ENCODE data around the gene EXOSC10. TPM values are rescaled to one million over a fixed set of nuclear protein-coding genes. Genes with fewer than 3 reads are reported as not detected.
"Not testable (repeated sequence)": the region's sequence is repeated elsewhere in the genome, so short reads cannot be mapped to it uniquely, and the experiment has no call there.

EXOSC10 gene
- total RNA-seq, 4 donors from 2014 or later = 39.3 to 56.2 (median 41.0) TPM

DNA sequence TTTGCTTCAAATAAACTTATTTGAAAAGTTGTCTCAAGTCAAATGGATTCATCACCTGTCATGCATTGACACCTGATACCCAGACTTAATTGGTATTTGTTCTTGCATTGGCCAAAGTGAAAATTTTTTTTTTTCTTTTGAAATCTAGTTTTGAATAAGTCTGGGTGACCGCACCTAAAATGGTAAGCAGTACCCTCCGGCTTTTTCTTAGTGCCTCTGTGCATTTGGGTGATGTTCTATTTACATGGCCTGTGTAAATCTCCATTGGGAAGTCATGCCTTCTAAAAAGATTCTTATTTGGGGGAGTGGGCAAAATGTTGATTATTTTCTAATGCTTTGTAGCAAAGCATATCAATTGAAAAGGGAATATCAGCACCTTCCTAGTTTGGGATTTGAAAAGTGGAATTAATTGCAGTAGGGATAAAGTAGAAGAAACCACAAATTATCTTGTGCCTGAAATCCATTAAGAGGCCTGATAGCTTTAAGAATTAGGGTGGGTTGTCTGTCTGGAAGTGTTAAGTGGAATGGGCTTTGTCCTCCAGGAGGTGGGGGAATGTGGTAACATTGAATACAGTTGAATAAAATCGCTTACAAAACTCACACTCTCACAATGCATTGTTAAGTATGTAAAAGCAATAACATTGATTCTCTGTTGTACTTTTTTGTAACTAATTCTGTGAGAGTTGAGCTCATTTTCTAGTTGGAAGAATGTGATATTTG lies 75.4 kb downstream of the EXOSC10 start:
- H3K36me3 ChIP-seq = peaks cover 10 to 94% of the 10 kb centered on the region in 2 donors
- 70 to 85% methylated on average over 2 to 3 of the region's 3 CpGs for WGBS, 2 donors (ENCODE audit: low coverage in 1 of 2)

GRCh38 chr1:11023201-11023600 lies 76.5 kb downstream of the EXOSC10 start:
- Histone ChIP-seq H3K4me3 (no peak overlapping the region), H3K9me3 (no peaks in the 10 kb centered on the region), H3K36me3 (peaks cover 15 to 100% of the 10 kb centered on the region in 2 donors), H3K4me1 (peaks cover 0 to 25% (median 0%) of the 10 kb centered on the region in 3 donors), H3K27ac (no peak overlapping the region), H3K27me3 (no peaks in the 10 kb centered on the region)
- WGBS, 2 donors (ENCODE audit: low coverage in 1 of 2) = 89 to 92% methylated on average over 10 to 14 of the region's 14 CpGs
- ATAC-seq = no peak
- TF ChIP-seq, protein P1, sequence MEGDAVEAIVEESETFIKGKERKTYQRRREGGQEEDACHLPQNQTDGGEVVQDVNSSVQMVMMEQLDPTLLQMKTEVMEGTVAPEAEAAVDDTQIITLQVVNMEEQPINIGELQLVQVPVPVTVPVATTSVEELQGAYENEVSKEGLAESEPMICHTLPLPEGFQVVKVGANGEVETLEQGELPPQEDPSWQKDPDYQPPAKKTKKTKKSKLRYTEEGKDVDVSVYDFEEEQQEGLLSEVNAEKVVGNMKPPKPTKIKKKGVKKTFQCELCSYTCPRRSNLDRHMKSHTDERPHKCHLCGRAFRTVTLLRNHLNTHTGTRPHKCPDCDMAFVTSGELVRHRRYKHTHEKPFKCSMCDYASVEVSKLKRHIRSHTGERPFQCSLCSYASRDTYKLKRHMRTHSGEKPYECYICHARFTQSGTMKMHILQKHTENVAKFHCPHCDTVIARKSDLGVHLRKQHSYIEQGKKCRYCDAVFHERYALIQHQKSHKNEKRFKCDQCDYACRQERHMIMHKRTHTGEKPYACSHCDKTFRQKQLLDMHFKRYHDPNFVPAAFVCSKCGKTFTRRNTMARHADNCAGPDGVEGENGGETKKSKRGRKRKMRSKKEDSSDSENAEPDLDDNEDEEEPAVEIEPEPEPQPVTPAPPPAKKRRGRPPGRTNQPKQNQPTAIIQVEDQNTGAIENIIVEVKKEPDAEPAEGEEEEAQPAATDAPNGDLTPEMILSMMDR (IDR thresholded peaks at IDR 0.05) = no peak
- no peak for TF ChIP-seq POLR2AphosphoS5 (IDR thresholded peaks at IDR 0.05)

More for the DNA sequence above, 75.4 kb downstream of the EXOSC10 start:
- Histone ChIP-seq H3K27ac (no peak overlapping the region), H3K4me3 (no peak overlapping the region), H3K9me3 (no peaks in the 10 kb centered on the region), H3K4me1 (peaks cover 0 to 14% (median 0%) of the 10 kb centered on the region in 3 donors), H3K27me3 (no peaks in the 10 kb centered on the region)
- ATAC-seq = no peak
- TF ChIP-seq, protein P1 (IDR thresholded peaks at IDR 0.05) = no peak
- TF ChIP-seq POLR2A (IDR thresholded peaks at IDR 0.05) = no peak
- no peak for TF ChIP-seq POLR2AphosphoS5 (IDR thresholded peaks at IDR 0.05)
- TF ChIP-seq EP300 (IDR thresholded peaks at IDR 0.05) = no peak

DNA sequence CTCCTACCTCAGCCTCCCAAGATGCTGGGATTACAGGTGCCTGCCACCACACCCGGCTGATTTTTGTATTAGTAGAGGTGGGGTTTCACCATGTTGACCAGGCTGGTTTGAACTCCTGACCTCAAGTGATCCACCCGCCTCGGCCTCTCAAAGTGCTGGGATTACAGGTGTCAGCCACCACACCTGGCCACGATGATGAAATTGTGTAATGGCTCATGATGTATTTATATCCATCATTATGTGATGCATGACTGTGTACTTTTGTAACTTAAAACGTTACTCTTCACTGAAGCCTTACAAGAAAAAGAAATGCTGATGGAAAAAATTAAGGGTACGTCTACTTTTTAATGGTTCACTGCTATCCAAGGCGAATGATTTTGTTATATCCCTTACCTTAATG lies 79.7 kb downstream of the EXOSC10 start:
- Histone ChIP-seq H3K4me3 (no peak overlapping the region), H3K27me3 (no peaks in the 10 kb centered on the region), H3K4me1 (peaks cover 0 to 54% (median 1%) of the 10 kb centered on the region in 3 donors), H3K9me3 (no peaks in the 10 kb centered on the region), H3K36me3 (peaks cover 15 to 100% of the 10 kb centered on the region in 2 donors), H3K27ac (no peak overlapping the region)
- no peak for ATAC-seq
- 86 to 91% methylated on average over 3 to 6 of the region's 7 CpGs for WGBS, 2 donors (ENCODE audit: low coverage in 1 of 2)
- no peak for TF ChIP-seq POLR2A (IDR thresholded peaks at IDR 0.05)
- TF ChIP-seq, protein P1 (IDR thresholded peaks at IDR 0.05) = no peak
- TF ChIP-seq POLR2AphosphoS5 (IDR thresholded peaks at IDR 0.05) = no peak
- no peak for TF ChIP-seq EP300 (IDR thresholded peaks at IDR 0.05)

DNA sequence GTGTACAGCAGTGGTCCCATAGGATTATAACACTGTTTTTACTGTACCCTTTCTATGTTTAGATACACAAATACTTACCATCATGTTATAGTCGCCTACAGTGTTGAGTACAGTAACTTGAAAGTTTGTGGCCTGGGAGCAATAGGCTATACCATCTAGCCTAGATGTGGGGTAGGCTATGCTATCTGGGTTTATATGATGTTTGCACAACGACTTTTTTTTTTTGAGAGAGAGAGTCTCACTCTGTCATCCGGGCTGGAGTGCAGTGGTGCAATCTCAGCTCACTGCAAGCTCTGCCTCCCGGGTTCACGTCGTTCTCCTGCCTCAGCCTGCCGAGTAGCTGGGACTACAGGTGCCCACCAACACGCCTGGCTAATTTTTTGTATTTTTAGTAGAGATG lies 80.3 kb downstream of the EXOSC10 start:
- not testable (repeated sequence) for H3K27ac ChIP-seq, H3K4me3 ChIP-seq, ATAC-seq, H3K9me3 ChIP-seq, H3K27me3 ChIP-seq
- H3K4me1 ChIP-seq = peaks cover 0 to 54% (median 7%) of the 10 kb centered on the region in 3 donors
- 75% methylated on average over 8 of the region's 8 CpGs; no CpG with 5 or more reads in 1 of the 2 donors for WGBS, 2 donors (ENCODE audit: low coverage in 1 of 2)
- peaks cover 15 to 100% of the 10 kb centered on the region in 2 donors for H3K36me3 ChIP-seq

Other genes with a start within 250 kb of the EXOSC10 start
- gene TARDBP, start 87.2 kb downstream of the EXOSC10 start, total RNA-seq = 100 to 1,000 TPM in 3 of 4 donors, 10 to 100 TPM in 1; 60.3 to 170 (median 112) TPM
- gene MASP2, start 52.6 kb downstream of the EXOSC10 start, total RNA-seq = under 1 TPM in 1 of 4 donors, not detected in 3; 0.13 TPM
- 10 to 100 TPM; 29.3 to 54.0 (median 34.1) TPM for gene SRM, start 39.9 kb downstream of the EXOSC10 start, total RNA-seq
- gene ANGPTL7, start 89.5 kb upstream of the EXOSC10 start, total RNA-seq = 10 to 100 TPM in 2 of 4 donors, 1 to 10 TPM in 2; 2.2 to 13.5 (median 9.0) TPM
- 10 to 100 TPM; 32.4 to 55.4 (median 42.5) TPM for gene MTOR, start 162.7 kb upstream of the EXOSC10 start, total RNA-seq
- gene UBIAD1, start 173.3 kb upstream of the EXOSC10 start, total RNA-seq = 10 to 100 TPM; 11.7 to 16.3 (median 14.0) TPM